Neural progenitor cell (in vitro differentiated cells): ENCODE results near the gene CTNNA3. TPM values are rescaled to one million over a fixed set of nuclear protein-coding genes. Genes with fewer than 3 reads are reported as not detected.

Experiments used
- DNase-seq: peaks from one replicate; pipeline ENCODE4 v3.0.0-alpha.2; 2016; ENCODE audit warnings: low spot score
- H2AFZ ChIP-seq: fragments of 200-600 bp; sonication (generic); replicated peaks from 2 replicates; pipeline ENCODE4 v1.6.1; 2016; ENCODE audit warnings: antibody characterized with exemption
- H3F3A ChIP-seq: fragments of 200-600 bp; sonication (generic); 2 replicates; pipeline ENCODE4 v1.6.1; 2016; ENCODE audit warnings: antibody characterized with exemption, low read depth
- H3K27ac ChIP-seq: fragments of 200-600 bp; sonication (generic); 2 replicates; pipeline ENCODE4 v1.5.1; 2016; ENCODE audit warnings: mild to moderate bottlenecking
- H3K27me3 ChIP-seq: fragments of 200-600 bp; sonication (generic); 2 replicates; pipeline ENCODE4 v1.6.1; 2016; ENCODE audit warnings: mild to moderate bottlenecking, moderate library complexity
- H3K36me3 ChIP-seq: fragments of 200-600 bp; sonication (generic); 2 replicates; pipeline ENCODE4 v1.5.1; 2016
- H3K4me1 ChIP-seq: fragments of 200-600 bp; sonication (generic); 2 replicates; pipeline ENCODE4 v1.6.1; 2016; ENCODE audit warnings: mixed run types
- H3K4me2 ChIP-seq: fragments of 200-600 bp; sonication (generic); 2 replicates; pipeline ENCODE4 v1.6.1; 2016
- H3K4me3 ChIP-seq: fragments of 200-600 bp; sonication (generic); 2 replicates; pipeline ENCODE4 v1.5.1; 2016
- H3K79me2 ChIP-seq: fragments of 200-600 bp; sonication (generic); 2 replicates; pipeline ENCODE4 v1.6.1; 2016; ENCODE audit warnings: low read depth
- H3K9ac ChIP-seq: fragments of 200-600 bp; sonication (generic); 2 replicates; pipeline ENCODE4 v1.6.1; 2016
- H3K9me3 ChIP-seq: fragments of 200-600 bp; sonication (generic); 2 replicates; pipeline ENCODE4 v1.5.1; 2016; ENCODE audit warnings: low read depth
- H4K20me1 ChIP-seq: fragments of 200-600 bp; sonication (generic); 2 replicates; pipeline ENCODE4 v1.6.1; 2016; ENCODE audit warnings: low read depth
- H3K27ac Mint-ChIP-seq: 3 replicates; pipeline ENCODE4 v1.8.0; 2021; ENCODE audit warnings: mixed read lengths
- H3K27me3 Mint-ChIP-seq: 2 replicates; pipeline ENCODE4 v1.8.0; 2022; ENCODE audit warnings: low read depth, mild to moderate bottlenecking, inconsistent platforms, moderate library complexity, mixed read lengths; ENCODE audit not compliant: insufficient read depth
- H3K36me3 Mint-ChIP-seq: 3 replicates; pipeline ENCODE4 v1.8.0; 2021; ENCODE audit warnings: mixed read lengths
- H3K4me1 Mint-ChIP-seq: 3 replicates; pipeline ENCODE4 v1.8.0; 2021; ENCODE audit warnings: mixed read lengths
- H3K4me3 Mint-ChIP-seq: 3 replicates; pipeline ENCODE4 v1.8.0; 2021; ENCODE audit warnings: mild to moderate bottlenecking, moderate library complexity, mixed read lengths
- H3K9me3 Mint-ChIP-seq: 3 replicates; pipeline ENCODE4 v1.8.0; 2020; ENCODE audit warnings: mixed read lengths
- EZH2 ChIP-seq: fragments of 200-600 bp; sonication (generic); IDR thresholded peaks from 2 replicates; pipeline ENCODE4 v1.6.1; 2017; ENCODE audit warnings: antibody characterized with exemption, mild to moderate bottlenecking, moderate library complexity
- EZH2phosphoT487 ChIP-seq: fragments of 200-600 bp; sonication (generic); IDR thresholded peaks from 2 replicates; pipeline ENCODE4 v1.6.1; 2017; ENCODE audit warnings: antibody characterized with exemption
- total RNA-seq: library from RNA; depleted of rRNA; stranded (reverse); fragments of >200 nt; gene quantifications from 2 replicates; pipeline ENCODE4 v1.2.3, GENCODE V29; 2015; ENCODE audit warnings: low replicate concordance
- TF ChIP-seq, protein P1 (sequence below): fragments of 200-600 bp; sonication (generic); IDR thresholded peaks from 2 replicates; pipeline ENCODE4 v1.5.1; 2017; ENCODE audit warnings: antibody characterized with exemption, mild to moderate bottlenecking

CTNNA3 gene
- total RNA-seq, 1 donor from 2014 or later = 12.9 TPM

DNA sequence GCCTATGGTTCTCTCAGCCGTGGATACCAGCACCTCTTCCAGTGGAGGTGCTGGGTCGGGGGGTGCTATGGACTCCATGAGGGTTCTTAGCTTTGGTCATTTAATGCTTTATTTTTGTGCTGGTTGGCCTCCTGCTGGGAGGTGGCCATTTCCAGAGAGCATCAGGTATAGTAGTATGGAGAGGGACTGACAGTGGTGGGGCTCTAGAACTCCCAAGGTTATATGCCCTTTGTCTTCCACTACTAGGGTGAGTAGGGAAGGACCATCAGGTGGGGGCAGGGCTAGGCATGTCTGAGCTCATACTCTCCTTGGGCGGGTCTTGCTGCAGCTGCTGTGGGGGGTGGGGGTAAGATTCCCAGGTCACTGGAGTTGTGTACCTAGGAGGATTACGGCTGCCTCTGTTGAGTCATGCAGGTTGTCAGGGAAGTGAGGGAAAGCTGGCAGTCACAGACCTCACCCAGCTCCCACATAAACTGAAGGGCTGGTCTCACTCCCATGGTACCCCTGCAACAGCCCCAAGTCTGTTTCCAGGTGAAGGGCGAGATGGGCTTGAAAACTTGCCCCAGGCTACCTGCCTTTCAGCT lies 1533.3 kb downstream of the CTNNA3 start:
- H4K20me1 ChIP-seq = no peaks in the 10 kb centered on the region
- no peaks in the 10 kb centered on the region for H3K36me3 ChIP-seq
- H3K9ac ChIP-seq = no peak overlapping the region
- H2AFZ ChIP-seq = no peak overlapping the region
- H3K9me3 ChIP-seq = no peaks in the 10 kb centered on the region
- Mint-ChIP-seq H3K36me3 (no peaks in the 10 kb centered on the region), H3K4me3 (no peak overlapping the region), H3K9me3 (peaks cover 4% of the 10 kb centered on the region), H3K4me1 (no peaks in the 10 kb centered on the region), H3K27ac (no peak overlapping the region), H3K27me3 (no peaks in the 10 kb centered on the region)
- no peaks in the 10 kb centered on the region for H3F3A ChIP-seq
- no peaks in the 10 kb centered on the region for H3K79me2 ChIP-seq
- H3K27ac ChIP-seq = no peak overlapping the region
- H3K27me3 ChIP-seq = no peaks in the 10 kb centered on the region
- TF ChIP-seq EZH2phosphoT487 = no peak
- no peak for TF ChIP-seq EZH2
- TF ChIP-seq, protein P1, sequence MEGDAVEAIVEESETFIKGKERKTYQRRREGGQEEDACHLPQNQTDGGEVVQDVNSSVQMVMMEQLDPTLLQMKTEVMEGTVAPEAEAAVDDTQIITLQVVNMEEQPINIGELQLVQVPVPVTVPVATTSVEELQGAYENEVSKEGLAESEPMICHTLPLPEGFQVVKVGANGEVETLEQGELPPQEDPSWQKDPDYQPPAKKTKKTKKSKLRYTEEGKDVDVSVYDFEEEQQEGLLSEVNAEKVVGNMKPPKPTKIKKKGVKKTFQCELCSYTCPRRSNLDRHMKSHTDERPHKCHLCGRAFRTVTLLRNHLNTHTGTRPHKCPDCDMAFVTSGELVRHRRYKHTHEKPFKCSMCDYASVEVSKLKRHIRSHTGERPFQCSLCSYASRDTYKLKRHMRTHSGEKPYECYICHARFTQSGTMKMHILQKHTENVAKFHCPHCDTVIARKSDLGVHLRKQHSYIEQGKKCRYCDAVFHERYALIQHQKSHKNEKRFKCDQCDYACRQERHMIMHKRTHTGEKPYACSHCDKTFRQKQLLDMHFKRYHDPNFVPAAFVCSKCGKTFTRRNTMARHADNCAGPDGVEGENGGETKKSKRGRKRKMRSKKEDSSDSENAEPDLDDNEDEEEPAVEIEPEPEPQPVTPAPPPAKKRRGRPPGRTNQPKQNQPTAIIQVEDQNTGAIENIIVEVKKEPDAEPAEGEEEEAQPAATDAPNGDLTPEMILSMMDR = no peak
- no peaks in the 10 kb centered on the region for H3K4me1 ChIP-seq
- H3K4me2 ChIP-seq = no peak overlapping the region
- no peak for DNase-seq
- no peak overlapping the region for H3K4me3 ChIP-seq

DNA sequence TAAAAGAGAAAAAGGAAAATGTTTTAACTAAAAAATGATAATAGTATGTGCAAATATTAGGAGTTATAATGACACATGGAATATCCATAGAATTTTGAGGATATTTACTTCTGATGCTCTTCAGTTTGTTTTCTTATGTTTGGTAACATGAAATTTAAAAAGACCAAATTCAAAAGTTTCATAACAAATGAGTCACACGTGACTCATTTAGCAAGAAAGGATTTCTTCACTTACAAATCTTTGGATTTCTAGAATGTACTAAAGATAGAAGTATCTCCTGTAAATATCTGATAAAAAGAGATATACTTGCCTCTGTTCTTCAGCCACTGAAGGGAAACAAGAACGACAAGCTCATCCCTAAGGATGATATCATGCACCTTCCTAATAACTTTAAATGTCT lies 1544.6 kb downstream of the CTNNA3 start:
- Mint-ChIP-seq H3K9me3 (no peaks in the 10 kb centered on the region), H3K27ac (no peak overlapping the region), H3K27me3 (peaks cover 2% of the 10 kb centered on the region), H3K36me3 (no peaks in the 10 kb centered on the region), H3K4me3 (no peak overlapping the region), H3K4me1 (no peaks in the 10 kb centered on the region)
- DNase-seq = no peak
- Histone ChIP-seq H3K4me2 (no peak overlapping the region), H3F3A (no peaks in the 10 kb centered on the region), H3K9ac (no peak overlapping the region), H2AFZ (no peak overlapping the region), H3K4me3 (no peak overlapping the region), H3K36me3 (no peaks in the 10 kb centered on the region), H4K20me1 (no peaks in the 10 kb centered on the region), H3K27me3 (no peaks in the 10 kb centered on the region), H3K9me3 (no peaks in the 10 kb centered on the region), H3K27ac (no peak overlapping the region), H3K79me2 (no peaks in the 10 kb centered on the region), H3K4me1 (no peaks in the 10 kb centered on the region)
- TF ChIP-seq EZH2phosphoT487 = no peak
- TF ChIP-seq, protein P1 = no peak
- no peak for TF ChIP-seq EZH2

DNA sequence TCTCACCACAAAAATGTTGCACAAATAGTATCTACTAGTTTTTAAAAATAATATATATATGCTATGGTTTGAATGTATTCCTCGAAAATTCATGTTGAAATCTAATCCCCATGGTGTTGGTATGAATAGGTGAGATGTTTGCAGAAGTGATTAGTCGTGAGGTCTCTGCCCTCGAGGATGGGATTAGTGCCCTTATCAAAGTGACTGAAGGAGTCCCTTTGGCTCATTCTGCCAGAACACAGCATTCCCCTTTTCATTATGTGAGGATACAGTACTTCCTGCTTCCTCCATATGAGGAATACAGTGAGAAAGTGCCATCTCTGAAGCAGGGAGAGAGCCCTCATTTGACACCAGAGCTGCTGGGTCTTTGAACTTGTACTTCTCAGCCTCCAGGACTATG lies 1547.7 kb downstream of the CTNNA3 start:
- Mint-ChIP-seq H3K27me3 (peaks cover 2% of the 10 kb centered on the region), H3K36me3 (no peaks in the 10 kb centered on the region), H3K4me3 (no peak overlapping the region), H3K9me3 (no peaks in the 10 kb centered on the region), H3K4me1 (no peaks in the 10 kb centered on the region), H3K27ac (no peak overlapping the region)
- H3K9ac ChIP-seq = no peak overlapping the region
- TF ChIP-seq, protein P1 = no peak
- TF ChIP-seq EZH2phosphoT487 = no peak
- no peak for TF ChIP-seq EZH2
- no peak overlapping the region for H3K4me3 ChIP-seq
- H3K27me3 ChIP-seq = no peaks in the 10 kb centered on the region
- H4K20me1 ChIP-seq = no peaks in the 10 kb centered on the region
- DNase-seq = no peak
- H3F3A ChIP-seq = no peaks in the 10 kb centered on the region
- H3K79me2 ChIP-seq = no peaks in the 10 kb centered on the region
- no peaks in the 10 kb centered on the region for H3K4me1 ChIP-seq
- H3K4me2 ChIP-seq = no peak overlapping the region
- no peak overlapping the region for H3K27ac ChIP-seq
- no peaks in the 10 kb centered on the region for H3K36me3 ChIP-seq
- H3K9me3 ChIP-seq = no peaks in the 10 kb centered on the region
- H2AFZ ChIP-seq = no peak overlapping the region
